A673 (cell line): ENCODE results near the gene FOXO1.

Experiments used
- CTCF ChIP-seq: fragments of 300-800, 200-600 bp; sonication (generic); conservative IDR thresholded peaks from 2 replicates; pipeline ENCODE4 v1.5.1; 2017; ENCODE audit warnings: low read depth, mild to moderate bottlenecking, antibody characterized with exemption, low read length, moderate library complexity, mixed read lengths
- EZH2 ChIP-seq: fragments of 200-600 bp; sonication (generic); IDR thresholded peaks from 2 replicates; pipeline ENCODE4 v1.6.1; 2017; ENCODE audit warnings: borderline replicate concordance, low read depth, mild to moderate bottlenecking, mixed read lengths, antibody characterized with exemption, low read length; ENCODE audit not compliant: poor library complexity, severe bottlenecking

- TF ChIP-seq CTCF (no peak), EZH2 (no peak)
Observed at GRCh38 chr13:40552895-40553294, 113.5 kb downstream of the FOXO1 start.
